CD4-positive, alpha-beta T cell (primary cell): ENCODE results near the gene CALHM2. TPM values are rescaled to one million over a fixed set of nuclear protein-coding genes. Genes with fewer than 3 reads are reported as not detected.

ENCODE experiments used
- ATAC-seq: fragments of 200-7000 bp; cut with Tn5 transposase; one replicate; pipeline ENCODE4 v1.10.0; 2022; ENCODE audit warnings: mild to moderate bottlenecking; ENCODE audit not compliant: poor library complexity
- CTCF ChIA-PET: fragments of 350-600 bp; sonication (Branson Sonifier 250); formaldehyde crosslinking; loops from one replicate; lab custom pipeline; 2021; ENCODE audit warnings: antibody characterized with exemption, inconsistent platforms; lab: Charles Lee
- POLR2A ChIA-PET: fragments of 350-600 bp; sonication (Branson Sonifier 250); formaldehyde crosslinking; loops from one replicate; lab custom pipeline; 2021; ENCODE audit warnings: antibody characterized with exemption, inconsistent platforms; lab: Charles Lee
- DNase-seq, 14 experiments: peaks; one replicate each; pipeline ENCODE4 v3.0.0-alpha.2; 2013 to 2020; ENCODE audit warnings: mixed read lengths in 2 of 14
- H3K27ac ChIP-seq, 2 donors: one replicate each; pipeline versions ENCODE4 v1.5.1 to v1.7.0; 2013; ENCODE audit warnings: low read length in 2 of 2, low read depth in 1 of 2, mild to moderate bottlenecking in 1 of 2
- H3K27me3 ChIP-seq, 2 experiments: 1 replicate in 1 of 2; 2 replicates in 1 of 2; pipeline versions ENCODE4 v1.6.1 to v1.7.0; 2013; ENCODE audit warnings: low read length in 2 of 2, control low read depth in 1 of 2, mild to moderate bottlenecking in 1 of 2, moderate library complexity in 1 of 2; ENCODE audit not compliant: insufficient read depth in 2 of 2, control insufficient read depth in 1 of 2
- H3K36me3 ChIP-seq: one replicate; pipeline ENCODE4 v1.6.1; 2013; ENCODE audit warnings: low read length, control low read depth; ENCODE audit not compliant: insufficient read depth
- H3K4me1 ChIP-seq: one replicate; pipeline ENCODE4 v1.6.1; 2013; ENCODE audit warnings: low read length, control low read depth; ENCODE audit not compliant: insufficient read depth
- H3K4me3 ChIP-seq: one replicate; pipeline ENCODE4 v1.5.1; 2013; ENCODE audit warnings: mild to moderate bottlenecking, low read length, moderate library complexity
- H3K9me3 ChIP-seq, 2 experiments: 1 replicate in 1 of 2; 2 replicates in 1 of 2; pipeline versions ENCODE4 v1.6.1 to v1.7.0; 2013; ENCODE audit warnings: low read length in 2 of 2, mild to moderate bottlenecking in 2 of 2, control low read depth in 1 of 2, moderate library complexity in 1 of 2; ENCODE audit not compliant: control insufficient read depth in 1 of 2, insufficient read depth in 1 of 2
- H3K27ac Mint-ChIP-seq: one replicate; pipeline ENCODE4 v1.8.0; 2020; ENCODE audit warnings: mixed read lengths
- H3K27me3 Mint-ChIP-seq: one replicate; pipeline ENCODE4 v1.8.0; 2021; ENCODE audit warnings: mixed read lengths
- H3K36me3 Mint-ChIP-seq: one replicate; pipeline ENCODE4 v1.8.0; 2021; ENCODE audit warnings: low read depth, mixed read lengths
- H3K4me1 Mint-ChIP-seq: one replicate; pipeline ENCODE4 v1.8.0; 2021; ENCODE audit warnings: low read depth, mixed read lengths
- H3K4me3 Mint-ChIP-seq: one replicate; pipeline ENCODE4 v1.8.0; 2020; ENCODE audit warnings: mild to moderate bottlenecking, mixed read lengths
- H3K9me3 Mint-ChIP-seq: one replicate; pipeline ENCODE4 v1.8.0; 2020; ENCODE audit warnings: mixed read lengths
- CTCF ChIP-seq: fragments of 200-600 bp; IDR thresholded peaks from one replicate; pipeline ENCODE4 v1.8.0; 2022; ENCODE audit warnings: antibody characterized with exemption, mild to moderate bottlenecking
- intact Hi-C, 2 experiments: fragments of 100-400 bp; cut with DNase I in 1 of 2; cut with micrococcal nuclease in 1 of 2; formaldehyde crosslinking; loops; one replicate each; pipeline versions ENCODE4 v1.15.1 to v1.9.0; 2023 to 2025; cut with DNase I, micrococcal nuclease
- total RNA-seq, 174 experiments: library from RNA in 2 of 174; stranded (reverse) in 2 of 174; gene quantifications; one replicate each; pipeline ENCODE4 v1.2.3 and lab custom pipeline; 2021 to 2026

CALHM2 gene
- total RNA-seq, 2 experiments from 2014 or later, result 3.1 to 4.0 TPM

- Mint-ChIP-seq H3K27ac (peak overlapping the region; percentile 18), H3K27me3 (no peaks in the 10 kb centered on the region), H3K36me3 (peaks cover 92% of the 10 kb centered on the region), H3K9me3 (no peaks in the 10 kb centered on the region), H3K4me1 (peaks cover 26% of the 10 kb centered on the region), H3K4me3 (no peak overlapping the region)
- peaks cover 44% of the 10 kb centered on the region for H3K4me1 ChIP-seq
- no peak overlapping the region for H3K4me3 ChIP-seq
- no peaks in the 10 kb centered on the region for H3K9me3 ChIP-seq
- no peak for ATAC-seq
- peaks cover 84% of the 10 kb centered on the region for H3K36me3 ChIP-seq
- intact Hi-C loops, result loop anchor here in 1 of 2 experiments (5.0 kb wide), 1 partner anchor 36 kb away; no protein-coding TSS in a partner anchor
- DNase-seq, result no peak
- H3K27me3 ChIP-seq, result no peaks in the 10 kb centered on the region
- ChIA-PET POLR2A (no interaction called here), CTCF (no interaction called here)
- TF ChIP-seq CTCF, result no peak
- H3K27ac ChIP-seq, result no peak overlapping the region
These were observed 6.2 kb downstream of the CALHM2 start for GRCh38 chr10:103445767-103446567.

GRCh38 chr10:103445366-103445765 is 6.8 kb downstream of the CALHM2 start:
- no peak for DNase-seq
- no peak for ATAC-seq
- ChIA-PET CTCF (no interaction called here), POLR2A (no interaction called here)
- Mint-ChIP-seq H3K9me3 (no peaks in the 10 kb centered on the region), H3K4me1 (peaks cover 20% of the 10 kb centered on the region), H3K4me3 (no peak overlapping the region), H3K36me3 (peaks cover 92% of the 10 kb centered on the region), H3K27ac (peak overlapping the region; percentile 51), H3K27me3 (no peaks in the 10 kb centered on the region)
- Histone ChIP-seq H3K4me3 (no peak overlapping the region), H3K27me3 (no peaks in the 10 kb centered on the region), H3K9me3 (no peaks in the 10 kb centered on the region), H3K36me3 (peaks cover 90% of the 10 kb centered on the region), H3K27ac (no peak overlapping the region), H3K4me1 (peaks cover 38% of the 10 kb centered on the region)
- no peak for TF ChIP-seq CTCF
- intact Hi-C loops, result loop anchor here in 1 of 2 experiments (5.0 kb wide), 1 partner anchor 37 kb away; no protein-coding TSS in a partner anchor

- ChIA-PET POLR2A (no interaction called here), CTCF (no interaction called here)
- Histone ChIP-seq H3K27ac (no peak overlapping the region), H3K4me3 (no peak overlapping the region), H3K9me3 (no peaks in the 10 kb centered on the region), H3K27me3 (no peaks in the 10 kb centered on the region), H3K4me1 (peaks cover 29% of the 10 kb centered on the region), H3K36me3 (peaks cover 90% of the 10 kb centered on the region)
- no peak for ATAC-seq
- no peak for DNase-seq
- TF ChIP-seq CTCF, result no peak
- Mint-ChIP-seq H3K4me3 (no peak overlapping the region), H3K4me1 (peaks cover 11% of the 10 kb centered on the region), H3K27me3 (no peaks in the 10 kb centered on the region), H3K27ac (no peak overlapping the region), H3K9me3 (no peaks in the 10 kb centered on the region), H3K36me3 (peaks cover 93% of the 10 kb centered on the region)
- intact Hi-C loops, result no loop called here
These were observed 7.7 kb downstream of the CALHM2 start for GRCh38 chr10:103444478-103444877.
